Lower leg skin (tissue), 4 donors: ENCODE data around the gene KRTAP4-2. TPM values are rescaled to one million over a fixed set of nuclear protein-coding genes. Genes with fewer than 3 reads are reported as not detected.

Experiments
- total RNA-seq, 4 donors: library from RNA; depleted of rRNA; stranded (reverse); fragments of >200 nt; gene quantifications; one replicate each; pipeline ENCODE4 v1.1.0, GENCODE V29; 2016

KRTAP4-2 gene
- total RNA-seq, 4 donors from 2014 or later, result 5.0 to 75.4 TPM; not detected in 2

Other genes with a start within 250 kb of the KRTAP4-2 start
- gene KRT23, start 240.6 kb downstream of the KRTAP4-2 start, total RNA-seq, result 100 to 1,000 TPM; 302 to 577 (median 454) TPM
- 1 to 10 TPM in 1 of 4 donors, under 1 TPM in 1, not detected in 2; 0.51 to 8.8 TPM for gene KRT39, start 211.3 kb downstream of the KRTAP4-2 start, total RNA-seq
- gene KRT40, start 193.9 kb downstream of the KRTAP4-2 start, total RNA-seq, result 10 to 100 TPM in 1 of 4 donors, not detected in 3; 12.3 TPM
- 10 to 100 TPM in 1 of 4 donors, not detected in 3; 11.6 TPM for gene KRTAP3-3, start 184.1 kb downstream of the KRTAP4-2 start, total RNA-seq
- 10 to 100 TPM in 1 of 4 donors, not detected in 3; 84.1 TPM for gene KRTAP3-2, start 178.3 kb downstream of the KRTAP4-2 start, total RNA-seq
- 10 to 100 TPM in 1 of 4 donors, 1 to 10 TPM in 1, not detected in 2; 4.0 to 83.2 TPM for gene KRTAP3-1, start 169.1 kb downstream of the KRTAP4-2 start, total RNA-seq
- gene KRTAP1-5, start 151.0 kb downstream of the KRTAP4-2 start, total RNA-seq, result 100 to 1,000 TPM in 1 of 4 donors, 10 to 100 TPM in 1, under 1 TPM in 1, not detected in 1; 0.22 to 168 (median 10.9) TPM
- 1 to 10 TPM in 1 of 4 donors, not detected in 3; 4.2 TPM for gene KRTAP1-4, start 148.0 kb downstream of the KRTAP4-2 start, total RNA-seq
- 100 to 1,000 TPM in 1 of 4 donors, 1 to 10 TPM in 1, not detected in 2; 1.6 to 107 TPM for gene KRTAP1-3, start 143.3 kb downstream of the KRTAP4-2 start, total RNA-seq
- gene KRTAP1-1, start 136.8 kb downstream of the KRTAP4-2 start, total RNA-seq, result 100 to 1,000 TPM in 1 of 4 donors, 1 to 10 TPM in 1, under 1 TPM in 1, not detected in 1; 0.32 to 195 (median 5.1) TPM
- gene KRTAP2-1, start 130.9 kb downstream of the KRTAP4-2 start, total RNA-seq, result 10 to 100 TPM in 1 of 4 donors, 1 to 10 TPM in 1, not detected in 2; 7.0 to 83.9 TPM
- 10 to 100 TPM in 1 of 4 donors, 1 to 10 TPM in 1, not detected in 2; 3.6 to 58.7 TPM for gene KRTAP2-2, start 123.0 kb downstream of the KRTAP4-2 start, total RNA-seq
- gene KRTAP2-3, start 118.1 kb downstream of the KRTAP4-2 start, total RNA-seq, result 10 to 100 TPM in 1 of 4 donors, 1 to 10 TPM in 1, not detected in 2; 3.9 to 12.8 TPM
- gene KRTAP2-4, start 112.3 kb downstream of the KRTAP4-2 start, total RNA-seq, result 10 to 100 TPM in 1 of 4 donors, not detected in 3; 61.4 TPM
- gene KRTAP4-7, start 94.1 kb downstream of the KRTAP4-2 start, total RNA-seq, result 10 to 100 TPM in 1 of 4 donors, 1 to 10 TPM in 1, under 1 TPM in 1, not detected in 1; 0.54 to 73.1 (median 2.4) TPM
- 10 to 100 TPM in 1 of 4 donors, not detected in 3; 27.3 TPM for gene KRTAP4-8, start 80.1 kb downstream of the KRTAP4-2 start, total RNA-seq
- not detected for gene KRTAP4-16, start 76.0 kb downstream of the KRTAP4-2 start, total RNA-seq
- gene KRTAP4-9, start 72.8 kb downstream of the KRTAP4-2 start, total RNA-seq, result 10 to 100 TPM in 1 of 4 donors, 1 to 10 TPM in 1, under 1 TPM in 1, not detected in 1; 0.44 to 73.5 (median 2.6) TPM
- 10 to 100 TPM in 1 of 4 donors, under 1 TPM in 1, not detected in 2; 0.89 to 20.6 TPM for gene KRTAP4-11, start 59.8 kb downstream of the KRTAP4-2 start, total RNA-seq
- 10 to 100 TPM in 1 of 4 donors, not detected in 3; 57.0 TPM for gene KRTAP4-12, start 54.0 kb downstream of the KRTAP4-2 start, total RNA-seq
- 10 to 100 TPM in 1 of 4 donors, under 1 TPM in 1, not detected in 2; 0.25 to 54.3 TPM for gene KRTAP4-6, start 37.7 kb downstream of the KRTAP4-2 start, total RNA-seq
- gene KRTAP4-5, start 28.4 kb downstream of the KRTAP4-2 start, total RNA-seq, result 10 to 100 TPM in 1 of 4 donors, under 1 TPM in 1, not detected in 2; 0.34 to 14.9 TPM
- 100 to 1,000 TPM in 1 of 4 donors, under 1 TPM in 1, not detected in 2; 0.84 to 102 TPM for gene KRTAP4-4, start 17.5 kb downstream of the KRTAP4-2 start, total RNA-seq
- 10 to 100 TPM in 1 of 4 donors, 1 to 10 TPM in 1, not detected in 2; 1.2 to 54.0 TPM for gene KRTAP4-3, start 10.0 kb downstream of the KRTAP4-2 start, total RNA-seq
- 10 to 100 TPM in 1 of 4 donors, 1 to 10 TPM in 1, not detected in 2; 2.1 to 66.2 TPM for gene KRTAP4-1, start 6.7 kb upstream of the KRTAP4-2 start, total RNA-seq
- gene KRTAP9-1, start 11.7 kb upstream of the KRTAP4-2 start, total RNA-seq, result under 1 TPM in 1 of 4 donors, not detected in 3; 0.91 TPM
- gene KRTAP9-2, start 48.4 kb upstream of the KRTAP4-2 start, total RNA-seq, result 100 to 1,000 TPM in 1 of 4 donors, 10 to 100 TPM in 1, not detected in 2; 18.1 to 183 TPM
- 100 to 1,000 TPM in 1 of 4 donors, 1 to 10 TPM in 1, under 1 TPM in 1, not detected in 1; 0.27 to 218 (median 8.7) TPM for gene KRTAP9-3, start 54.2 kb upstream of the KRTAP4-2 start, total RNA-seq
- 100 to 1,000 TPM in 1 of 4 donors, under 1 TPM in 2, not detected in 1; 0.47 to 120 (median 0.97) TPM for gene KRTAP9-8, start 59.8 kb upstream of the KRTAP4-2 start, total RNA-seq
- 100 to 1,000 TPM in 1 of 4 donors, 1 to 10 TPM in 1, under 1 TPM in 1, not detected in 1; 0.37 to 177 (median 2.1) TPM for gene KRTAP9-4, start 71.5 kb upstream of the KRTAP4-2 start, total RNA-seq
- 10 to 100 TPM in 1 of 4 donors, 1 to 10 TPM in 1, not detected in 2; 2.1 to 94.5 TPM for gene KRTAP9-9, start 77.2 kb upstream of the KRTAP4-2 start, total RNA-seq
- gene KRTAP9-6, start 87.2 kb upstream of the KRTAP4-2 start, total RNA-seq, result under 1 TPM in 2 of 4 donors, not detected in 2; 0.38 to 0.62 TPM
- gene KRTAP9-7, start 97.5 kb upstream of the KRTAP4-2 start, total RNA-seq, result 10 to 100 TPM in 1 of 4 donors, under 1 TPM in 1, not detected in 2; 0.51 to 17.1 TPM
- gene KRTAP29-1, start 124.6 kb upstream of the KRTAP4-2 start, total RNA-seq, result 1 to 10 TPM in 1 of 4 donors, not detected in 3; 2.5 TPM
- gene KRTAP16-1, start 131.1 kb upstream of the KRTAP4-2 start, total RNA-seq, result 1 to 10 TPM in 1 of 4 donors, not detected in 3; 5.9 TPM
- gene KRTAP17-1, start 137.5 kb upstream of the KRTAP4-2 start, total RNA-seq, result 10 to 100 TPM in 1 of 4 donors, 1 to 10 TPM in 1, not detected in 2; 1.3 to 38.6 TPM
- gene KRT33A, start 172.6 kb upstream of the KRTAP4-2 start, total RNA-seq, result 10 to 100 TPM in 2 of 4 donors, under 1 TPM in 1, not detected in 1; 0.25 to 73.9 (median 11.0) TPM
- 100 to 1,000 TPM in 1 of 4 donors, 1 to 10 TPM in 1, under 1 TPM in 1, not detected in 1; 0.25 to 117 (median 4.4) TPM for gene KRT33B, start 191.6 kb upstream of the KRTAP4-2 start, total RNA-seq
- gene KRT34, start 204.1 kb upstream of the KRTAP4-2 start, total RNA-seq, result 100 to 1,000 TPM in 1 of 4 donors, 10 to 100 TPM in 1, 1 to 10 TPM in 1, under 1 TPM in 1; 0.72 to 143 (median 6.3) TPM
- gene KRT31, start 219.4 kb upstream of the KRTAP4-2 start, total RNA-seq, result 100 to 1,000 TPM in 1 of 4 donors, 10 to 100 TPM in 3; 15.9 to 197 (median 24.1) TPM
- not detected for gene KRT37, start 246.4 kb upstream of the KRTAP4-2 start, total RNA-seq